CD4-positive, alpha-beta T cell (primary cell): ENCODE results near the gene NAXE. TPM values are rescaled to one million over a fixed set of nuclear protein-coding genes. Genes with fewer than 3 reads are reported as not detected.

Experiments
- ATAC-seq: fragments of 200-7000 bp; cut with Tn5 transposase; one replicate; pipeline ENCODE4 v1.10.0; 2022; ENCODE audit warnings: mild to moderate bottlenecking; ENCODE audit not compliant: poor library complexity
- CTCF ChIA-PET: fragments of 350-600 bp; sonication (Branson Sonifier 250); formaldehyde crosslinking; loops from one replicate; lab custom pipeline; 2021; ENCODE audit warnings: antibody characterized with exemption, inconsistent platforms; lab: Charles Lee
- POLR2A ChIA-PET: fragments of 350-600 bp; sonication (Branson Sonifier 250); formaldehyde crosslinking; loops from one replicate; lab custom pipeline; 2021; ENCODE audit warnings: antibody characterized with exemption, inconsistent platforms; lab: Charles Lee
- DNase-seq, 14 experiments: peaks; one replicate each; pipeline ENCODE4 v3.0.0-alpha.2; 2013 to 2020; ENCODE audit warnings: mixed read lengths in 2 of 14
- H3K27ac ChIP-seq, 2 donors: one replicate each; pipeline versions ENCODE4 v1.5.1 to v1.7.0; 2013; ENCODE audit warnings: low read length in 2 of 2, low read depth in 1 of 2, mild to moderate bottlenecking in 1 of 2
- H3K27me3 ChIP-seq, 2 experiments: 1 replicate in 1 of 2; 2 replicates in 1 of 2; pipeline versions ENCODE4 v1.6.1 to v1.7.0; 2013; ENCODE audit warnings: low read length in 2 of 2, control low read depth in 1 of 2, mild to moderate bottlenecking in 1 of 2, moderate library complexity in 1 of 2; ENCODE audit not compliant: insufficient read depth in 2 of 2, control insufficient read depth in 1 of 2
- H3K36me3 ChIP-seq: one replicate; pipeline ENCODE4 v1.6.1; 2013; ENCODE audit warnings: low read length, control low read depth; ENCODE audit not compliant: insufficient read depth
- H3K4me1 ChIP-seq: one replicate; pipeline ENCODE4 v1.6.1; 2013; ENCODE audit warnings: low read length, control low read depth; ENCODE audit not compliant: insufficient read depth
- H3K4me3 ChIP-seq: one replicate; pipeline ENCODE4 v1.5.1; 2013; ENCODE audit warnings: mild to moderate bottlenecking, low read length, moderate library complexity
- H3K9me3 ChIP-seq, 2 experiments: 1 replicate in 1 of 2; 2 replicates in 1 of 2; pipeline versions ENCODE4 v1.6.1 to v1.7.0; 2013; ENCODE audit warnings: low read length in 2 of 2, mild to moderate bottlenecking in 2 of 2, control low read depth in 1 of 2, moderate library complexity in 1 of 2; ENCODE audit not compliant: control insufficient read depth in 1 of 2, insufficient read depth in 1 of 2
- H3K27ac Mint-ChIP-seq: one replicate; pipeline ENCODE4 v1.8.0; 2020; ENCODE audit warnings: mixed read lengths
- H3K27me3 Mint-ChIP-seq: one replicate; pipeline ENCODE4 v1.8.0; 2021; ENCODE audit warnings: mixed read lengths
- H3K36me3 Mint-ChIP-seq: one replicate; pipeline ENCODE4 v1.8.0; 2021; ENCODE audit warnings: low read depth, mixed read lengths
- H3K4me1 Mint-ChIP-seq: one replicate; pipeline ENCODE4 v1.8.0; 2021; ENCODE audit warnings: low read depth, mixed read lengths
- H3K4me3 Mint-ChIP-seq: one replicate; pipeline ENCODE4 v1.8.0; 2020; ENCODE audit warnings: mild to moderate bottlenecking, mixed read lengths
- H3K9me3 Mint-ChIP-seq: one replicate; pipeline ENCODE4 v1.8.0; 2020; ENCODE audit warnings: mixed read lengths
- intact Hi-C, 2 experiments: fragments of 100-400 bp; cut with DNase I in 1 of 2; cut with micrococcal nuclease in 1 of 2; formaldehyde crosslinking; loops; one replicate each; pipeline versions ENCODE4 v1.15.1 to v1.9.0; 2023 to 2025; cut with DNase I, micrococcal nuclease
- polyA plus RNA-seq, 2 donors: library from polyadenylated mRNA; unstranded; fragments of 120-200 nt; gene quantifications; one replicate each; pipeline ENCODE4 v1.2.1, GENCODE V29; 2013
- total RNA-seq, 174 experiments: library from RNA in 2 of 174; stranded (reverse) in 2 of 174; gene quantifications; one replicate each; pipeline ENCODE4 v1.2.3 and lab custom pipeline; 2021 to 2026
- TF ChIP-seq, protein P1 (sequence below): fragments of 200-600 bp; IDR thresholded peaks from one replicate; pipeline ENCODE4 v1.8.0; 2022; ENCODE audit warnings: antibody characterized with exemption, mild to moderate bottlenecking

NAXE gene
- total RNA-seq = 10 to 100 TPM; 23.3 to 27.8 TPM
- polyA plus RNA-seq (2013, experiment 1 of 2) = 37.4 TPM
- 38.1 TPM for polyA plus RNA-seq (2013, experiment 2 of 2)
- 14.4 to 78.5 (median 30.5) reads per million in 172 experiments for total RNA-seq (lab: John Stamatoyannopoulos, UW)

DNA sequence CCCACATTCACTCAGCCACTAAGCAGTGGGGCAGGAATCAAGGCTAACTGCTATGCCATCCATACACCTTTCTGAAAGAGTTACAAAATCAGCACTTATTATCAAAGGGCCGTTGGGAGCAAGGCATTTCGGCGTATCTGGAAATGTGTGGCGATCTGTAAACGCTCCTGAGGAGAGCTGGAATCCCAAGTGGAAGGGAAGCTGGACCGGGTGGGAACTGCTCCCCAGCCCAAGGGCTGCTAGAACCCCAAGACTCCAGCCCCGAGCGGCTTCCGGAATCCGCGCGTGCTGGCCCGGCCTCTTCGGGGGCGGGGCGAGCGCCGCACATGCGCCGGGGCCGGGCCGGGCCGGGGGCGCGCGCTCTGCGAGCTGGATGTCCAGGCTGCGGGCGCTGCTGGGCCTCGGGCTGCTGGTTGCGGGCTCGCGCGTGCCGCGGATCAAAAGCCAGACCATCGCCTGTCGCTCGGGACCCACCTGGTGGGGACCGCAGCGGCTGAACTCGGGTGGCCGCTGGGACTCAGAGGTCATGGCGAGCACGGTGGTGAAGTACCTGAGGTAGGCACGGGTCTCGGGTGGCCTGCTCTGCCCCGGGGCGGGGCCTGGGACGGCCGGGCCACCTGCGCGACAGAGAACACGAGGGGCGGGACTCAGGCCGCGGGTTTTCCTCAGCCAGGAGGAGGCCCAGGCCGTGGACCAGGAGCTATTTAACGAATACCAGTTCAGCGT lies at the start of gene NAXE:
NAXE (plus strand) TSS at position 345 of the 726 bp plus-strand sequence; CDS start at position 374, 29 bp downstream.
- Histone ChIP-seq H3K27ac (peak within 1 kb of the TSS; percentile 37 to 40), H3K4me3 (peak within 1 kb of the TSS; percentile 78), H3K9me3 (no peaks in the 10 kb centered on the region), H3K36me3 (peaks cover 36% of the 10 kb centered on the region), H3K4me1 (peaks cover 26% of the 10 kb centered on the region), H3K27me3 (no peaks in the 10 kb centered on the region)
- TF ChIP-seq, protein P1, sequence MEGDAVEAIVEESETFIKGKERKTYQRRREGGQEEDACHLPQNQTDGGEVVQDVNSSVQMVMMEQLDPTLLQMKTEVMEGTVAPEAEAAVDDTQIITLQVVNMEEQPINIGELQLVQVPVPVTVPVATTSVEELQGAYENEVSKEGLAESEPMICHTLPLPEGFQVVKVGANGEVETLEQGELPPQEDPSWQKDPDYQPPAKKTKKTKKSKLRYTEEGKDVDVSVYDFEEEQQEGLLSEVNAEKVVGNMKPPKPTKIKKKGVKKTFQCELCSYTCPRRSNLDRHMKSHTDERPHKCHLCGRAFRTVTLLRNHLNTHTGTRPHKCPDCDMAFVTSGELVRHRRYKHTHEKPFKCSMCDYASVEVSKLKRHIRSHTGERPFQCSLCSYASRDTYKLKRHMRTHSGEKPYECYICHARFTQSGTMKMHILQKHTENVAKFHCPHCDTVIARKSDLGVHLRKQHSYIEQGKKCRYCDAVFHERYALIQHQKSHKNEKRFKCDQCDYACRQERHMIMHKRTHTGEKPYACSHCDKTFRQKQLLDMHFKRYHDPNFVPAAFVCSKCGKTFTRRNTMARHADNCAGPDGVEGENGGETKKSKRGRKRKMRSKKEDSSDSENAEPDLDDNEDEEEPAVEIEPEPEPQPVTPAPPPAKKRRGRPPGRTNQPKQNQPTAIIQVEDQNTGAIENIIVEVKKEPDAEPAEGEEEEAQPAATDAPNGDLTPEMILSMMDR = no peak
- Mint-ChIP-seq H3K9me3 (no peaks in the 10 kb centered on the region), H3K27ac (peak within 1 kb of the TSS; percentile 89), H3K36me3 (peaks cover 38% of the 10 kb centered on the region), H3K4me1 (peaks cover 28% of the 10 kb centered on the region), H3K4me3 (peak within 1 kb of the TSS; percentile 90), H3K27me3 (no peaks in the 10 kb centered on the region)
- ATAC-seq (peak; percentile 96), DNase-seq (peak; percentile 43 to 87 (median 66))
- ChIA-PET CTCF (interaction anchor here (0.7 to 1.9 kb wide), 6 partner anchors 17 to 206 kb away, joined by 3 to 12 read pairs (median 6); no protein-coding TSS in a partner anchor), POLR2A (interaction anchor here (0.6 to 2.7 kb wide), 17 partner anchors 8 to 1608 kb away, joined by 3 to 36 read pairs (median 4); partner anchors contain the start of genes GPATCH4, MEF2D and PRCC)
- intact Hi-C loops = loop anchor here in 1 of 2 experiments (1.0 kb wide), 1 partner anchor 10 kb away; the partner anchor contains the start of gene GPATCH4

DNA sequence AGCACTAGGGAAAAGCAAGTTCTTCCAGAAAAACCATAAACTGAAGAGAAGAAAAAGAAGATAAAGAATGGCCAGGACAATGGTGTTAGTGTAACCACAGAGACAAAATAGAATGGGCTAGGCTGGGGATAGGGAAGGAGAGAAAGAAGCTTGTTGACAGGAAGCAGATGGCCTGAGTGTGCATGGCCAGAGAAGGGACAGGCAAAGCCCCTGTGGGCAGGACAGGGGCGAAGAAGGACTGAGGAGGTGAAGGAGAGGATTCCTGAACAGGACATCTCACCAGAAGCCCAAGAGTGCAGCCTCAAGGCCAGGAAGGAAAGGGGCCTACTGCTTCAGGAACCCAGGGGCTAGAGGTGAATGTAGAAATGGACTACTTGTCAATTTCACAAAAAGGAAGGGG lies 48.5 kb upstream of the NAXE start:
- no peak overlapping the region for H3K27ac Mint-ChIP-seq
- TF ChIP-seq, protein P1 = no peak
- no peaks in the 10 kb centered on the region for H3K27me3 Mint-ChIP-seq
- no peaks in the 10 kb centered on the region for H3K36me3 Mint-ChIP-seq
- CTCF ChIA-PET = no interaction called here
- ATAC-seq (no peak), DNase-seq (no peak)
- no peak overlapping the region for H3K4me3 Mint-ChIP-seq
- Histone ChIP-seq H3K27ac (no peak overlapping the region), H3K4me3 (no peak overlapping the region), H3K36me3 (no peaks in the 10 kb centered on the region), H3K4me1 (no peaks in the 10 kb centered on the region), H3K9me3 (no peaks in the 10 kb centered on the region), H3K27me3 (no peaks in the 10 kb centered on the region)
- intact Hi-C loops = loop anchor here in 1 of 2 experiments (10.0 kb wide), 1 partner anchor 58 kb away; no protein-coding TSS in a partner anchor
- no peaks in the 10 kb centered on the region for H3K4me1 Mint-ChIP-seq
- no peaks in the 10 kb centered on the region for H3K9me3 Mint-ChIP-seq
- POLR2A ChIA-PET = interaction anchor here (1.0 to 1.4 kb wide), 3 partner anchors 34 to 42 kb away, joined by 3 to 5 read pairs (median 3); partner anchors contain the start of gene MEF2D

DNA sequence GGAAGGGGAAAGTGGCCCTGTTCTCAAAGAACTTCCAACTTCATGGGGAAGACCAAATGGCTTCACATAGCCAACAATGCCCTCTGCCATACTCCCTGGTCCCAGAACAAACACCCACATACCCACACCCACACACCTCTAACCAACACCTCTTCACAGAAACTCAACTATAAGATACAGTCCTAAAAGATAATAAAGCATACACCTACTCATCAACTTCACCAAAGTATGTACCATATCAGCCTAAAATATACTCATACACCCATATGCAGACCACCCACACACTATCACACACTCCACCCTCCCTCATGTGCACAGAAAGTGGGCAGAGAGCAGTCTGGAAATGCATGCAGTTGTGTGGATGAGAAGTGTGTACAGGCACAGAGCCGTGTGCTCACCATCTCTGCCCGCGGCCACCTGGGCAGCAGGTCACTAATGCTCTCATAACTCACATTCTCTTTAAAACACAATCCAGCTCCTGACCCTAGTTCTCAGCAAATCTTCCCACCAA lies 46.9 kb upstream of the NAXE start:
- Histone ChIP-seq H3K27ac (no peak overlapping the region), H3K9me3 (no peaks in the 10 kb centered on the region), H3K4me3 (no peak overlapping the region), H3K36me3 (no peaks in the 10 kb centered on the region), H3K27me3 (no peaks in the 10 kb centered on the region), H3K4me1 (no peaks in the 10 kb centered on the region)
- intact Hi-C loops = loop anchor here in 1 of 2 experiments (10.0 kb wide), 1 partner anchor 60 kb away; no protein-coding TSS in a partner anchor
- Mint-ChIP-seq H3K27ac (no peak overlapping the region), H3K4me1 (no peaks in the 10 kb centered on the region), H3K27me3 (no peaks in the 10 kb centered on the region), H3K4me3 (no peak overlapping the region), H3K9me3 (no peaks in the 10 kb centered on the region), H3K36me3 (no peaks in the 10 kb centered on the region)
- TF ChIP-seq, protein P1 = no peak
- ATAC-seq (no peak), DNase-seq (no peak)
- ChIA-PET POLR2A (interaction anchor here (1.4 kb wide), 1 partner anchor 43 kb away, joined by 3 read pairs; no protein-coding TSS in a partner anchor), CTCF (no interaction called here)
